Measurements from ENCODE around the gene BUD13. TPM values are rescaled to one million over a fixed set of nuclear protein-coding genes. Genes with fewer than 3 reads are reported as not detected.

BUD13 gene
- total and polyA plus RNA-seq, 2 of the 4 experiments (the other 2 are of a cell fraction): 11.2 to 14.0 TPM

GRCh38 chr11:116707161-116707629, 65.6 kb downstream of the BUD13 start:
- H2BK5ac ChIP-seq (ENCODE audit: low read depth, low read length, poor library complexity, severe bottlenecking): no peak overlapping the region
- H3K9ac ChIP-seq (ENCODE audit: low read depth, low read length): no peak overlapping the region
- no peak overlapping the region for H2BK120ac ChIP-seq (ENCODE audit: low read depth, low read length)
- H4K8ac ChIP-seq (ENCODE audit: low read depth in 2 of 2, low read length in 2 of 2): no peak overlapping the region
- in situ Hi-C loops (cut with MboI; ENCODE audit: low sequenced_read_pairs): no loop called here
- no peak overlapping the region for H2AK5ac ChIP-seq (ENCODE audit: low read depth, low read length)
- no peaks in the 10 kb centered on the region for H3K79me1 ChIP-seq (ENCODE audit: low read depth in 1 of 2, low read length in 2 of 2)
- H2AK9ac ChIP-seq (replicated peaks; ENCODE audit: low read depth, low read length, poor library complexity): no peak overlapping the region
- H3K4me2 ChIP-seq (ENCODE audit: low read depth, low read length): no peak overlapping the region
- no peak overlapping the region for H2BK20ac ChIP-seq (ENCODE audit: low read depth, low read length)
- H2AFZ ChIP-seq (replicated peaks; ENCODE audit: low read length, poor library complexity): no peak overlapping the region
- H3K23ac ChIP-seq (ENCODE audit: low read depth, low read length): no peak overlapping the region
- no peak for TF ChIP-seq CHD1 (IDR thresholded peaks at IDR 0.05; ENCODE audit: low read depth, low read length)
- POLR2A ChIA-PET (ENCODE audit: unreplicated experiment): no interaction called here
- no peak overlapping the region for H4K5ac ChIP-seq (ENCODE audit: low read depth, low read length)
- H3K4me1 ChIP-seq (ENCODE audit: control insufficient read depth, insufficient read depth, low read length): no peaks in the 10 kb centered on the region
- WGBS, 2 experiments (ENCODE audit: extremely low coverage in 2 of 2, insufficient read length in 1 of 2): 14% methylated on average over 18 of the region's 37 CpGs; no CpG with 5 or more reads in 1 of the 2 experiments
- no peak overlapping the region for H3K27ac ChIP-seq (ENCODE audit: insufficient read depth, low read length)
- ATAC-seq (ENCODE audit: low read depth) (no peak), DNase-seq (no peak)
- intact Hi-C loops (cut with micrococcal nuclease): no loop called here
- H3K4me3 ChIP-seq (ENCODE audit: insufficient read depth, low read depth, low read length): no peak overlapping the region
- no peak overlapping the region for H3K4ac ChIP-seq (ENCODE audit: low read depth, low read length)
- dilution Hi-C loops (cut with HindIII; ENCODE audit: low sequenced_read_pairs, unreplicated experiment): no loop called here
- no peaks in the 10 kb centered on the region for H4K20me1 ChIP-seq (ENCODE audit: insufficient read depth, low read length)
- peaks cover 54% of the 10 kb centered on the region for H3K27me3 ChIP-seq (ENCODE audit: control insufficient read depth, insufficient read depth, low read length)
- H3K9me3 ChIP-seq (ENCODE audit: control insufficient read depth, insufficient read depth, low read length): no peaks in the 10 kb centered on the region; the same call in 1 of the 2 replicates
- H3K36me3 ChIP-seq (ENCODE audit: control insufficient read depth, insufficient read depth, low read length): no peaks in the 10 kb centered on the region
- no TSS peak for BruUV-seq (replicated peaks)
- no peak overlapping the region for H3K18ac ChIP-seq (ENCODE audit: low read depth, low read length)
- CTCF ChIA-PET: no interaction called here
- no peaks in the 10 kb centered on the region for H3K9me1 ChIP-seq (ENCODE audit: insufficient read depth, low read length)
- no peak overlapping the region for H2BK15ac ChIP-seq (ENCODE audit: low read depth, low read length)
- H3K56ac ChIP-seq (ENCODE audit: extremely low read depth, insufficient read depth, low read length): no peak overlapping the region
- H4K91ac ChIP-seq (ENCODE audit: insufficient read depth, low read depth, low read length): no peak overlapping the region
- no peak overlapping the region for H3K14ac ChIP-seq (replicated peaks; ENCODE audit: low read depth, low read length)

Data from IMR-90 (cell line).